ENCODE data around the gene NCAPD2. TPM values are rescaled to one million over a fixed set of nuclear protein-coding genes. Genes with fewer than 3 reads are reported as not detected.

The NCAPD2 gene, protein sequence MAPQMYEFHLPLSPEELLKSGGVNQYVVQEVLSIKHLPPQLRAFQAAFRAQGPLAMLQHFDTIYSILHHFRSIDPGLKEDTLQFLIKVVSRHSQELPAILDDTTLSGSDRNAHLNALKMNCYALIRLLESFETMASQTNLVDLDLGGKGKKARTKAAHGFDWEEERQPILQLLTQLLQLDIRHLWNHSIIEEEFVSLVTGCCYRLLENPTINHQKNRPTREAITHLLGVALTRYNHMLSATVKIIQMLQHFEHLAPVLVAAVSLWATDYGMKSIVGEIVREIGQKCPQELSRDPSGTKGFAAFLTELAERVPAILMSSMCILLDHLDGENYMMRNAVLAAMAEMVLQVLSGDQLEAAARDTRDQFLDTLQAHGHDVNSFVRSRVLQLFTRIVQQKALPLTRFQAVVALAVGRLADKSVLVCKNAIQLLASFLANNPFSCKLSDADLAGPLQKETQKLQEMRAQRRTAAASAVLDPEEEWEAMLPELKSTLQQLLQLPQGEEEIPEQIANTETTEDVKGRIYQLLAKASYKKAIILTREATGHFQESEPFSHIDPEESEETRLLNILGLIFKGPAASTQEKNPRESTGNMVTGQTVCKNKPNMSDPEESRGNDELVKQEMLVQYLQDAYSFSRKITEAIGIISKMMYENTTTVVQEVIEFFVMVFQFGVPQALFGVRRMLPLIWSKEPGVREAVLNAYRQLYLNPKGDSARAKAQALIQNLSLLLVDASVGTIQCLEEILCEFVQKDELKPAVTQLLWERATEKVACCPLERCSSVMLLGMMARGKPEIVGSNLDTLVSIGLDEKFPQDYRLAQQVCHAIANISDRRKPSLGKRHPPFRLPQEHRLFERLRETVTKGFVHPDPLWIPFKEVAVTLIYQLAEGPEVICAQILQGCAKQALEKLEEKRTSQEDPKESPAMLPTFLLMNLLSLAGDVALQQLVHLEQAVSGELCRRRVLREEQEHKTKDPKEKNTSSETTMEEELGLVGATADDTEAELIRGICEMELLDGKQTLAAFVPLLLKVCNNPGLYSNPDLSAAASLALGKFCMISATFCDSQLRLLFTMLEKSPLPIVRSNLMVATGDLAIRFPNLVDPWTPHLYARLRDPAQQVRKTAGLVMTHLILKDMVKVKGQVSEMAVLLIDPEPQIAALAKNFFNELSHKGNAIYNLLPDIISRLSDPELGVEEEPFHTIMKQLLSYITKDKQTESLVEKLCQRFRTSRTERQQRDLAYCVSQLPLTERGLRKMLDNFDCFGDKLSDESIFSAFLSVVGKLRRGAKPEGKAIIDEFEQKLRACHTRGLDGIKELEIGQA (N-terminal part only)
- total RNA-seq, result 10 to 100 TPM; 86.7 to 99.0 TPM

DNA sequence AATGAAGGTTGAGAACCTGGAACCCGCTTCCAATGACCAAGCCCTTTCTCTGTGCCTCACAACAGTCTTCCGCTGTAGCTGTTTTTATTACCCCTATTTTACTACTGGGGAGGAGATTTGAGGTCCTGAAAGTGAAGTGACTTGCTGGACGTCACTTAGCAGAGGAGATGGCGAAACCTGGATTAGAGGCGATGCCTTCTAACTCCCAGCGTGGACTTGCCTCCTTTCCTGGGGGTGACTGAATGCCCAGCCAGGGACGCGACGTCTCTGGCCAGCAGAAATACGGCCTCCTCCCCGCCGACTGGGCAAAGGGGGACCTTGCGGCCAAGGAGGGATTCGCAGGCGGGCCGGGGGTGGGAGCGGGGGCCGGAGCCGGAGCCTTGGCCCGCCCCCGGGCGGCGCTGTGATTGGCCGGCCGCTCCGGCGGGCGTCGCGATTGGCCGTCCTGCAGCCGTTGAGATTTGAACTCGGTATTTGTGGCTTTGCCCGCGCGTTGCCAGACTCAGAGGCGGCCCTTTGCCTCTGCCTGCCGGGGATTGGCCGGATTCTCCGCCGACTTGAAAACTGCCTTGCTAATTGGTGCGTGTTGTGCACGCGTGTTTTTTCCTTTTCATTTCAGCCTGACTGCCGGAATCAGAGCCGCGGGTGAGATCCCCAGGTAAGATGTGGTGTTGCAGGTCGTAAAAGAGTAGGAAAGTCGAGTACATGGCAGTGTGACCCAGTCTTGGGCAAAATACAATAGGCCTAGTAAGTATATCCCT, at the start of gene NCAPD2:
NCAPD2 (plus strand) TSS at position 606 of the 761 bp plus-strand sequence. CDS start 997 bp downstream, outside the sequence.
- TF ChIP-seq, protein P1, sequence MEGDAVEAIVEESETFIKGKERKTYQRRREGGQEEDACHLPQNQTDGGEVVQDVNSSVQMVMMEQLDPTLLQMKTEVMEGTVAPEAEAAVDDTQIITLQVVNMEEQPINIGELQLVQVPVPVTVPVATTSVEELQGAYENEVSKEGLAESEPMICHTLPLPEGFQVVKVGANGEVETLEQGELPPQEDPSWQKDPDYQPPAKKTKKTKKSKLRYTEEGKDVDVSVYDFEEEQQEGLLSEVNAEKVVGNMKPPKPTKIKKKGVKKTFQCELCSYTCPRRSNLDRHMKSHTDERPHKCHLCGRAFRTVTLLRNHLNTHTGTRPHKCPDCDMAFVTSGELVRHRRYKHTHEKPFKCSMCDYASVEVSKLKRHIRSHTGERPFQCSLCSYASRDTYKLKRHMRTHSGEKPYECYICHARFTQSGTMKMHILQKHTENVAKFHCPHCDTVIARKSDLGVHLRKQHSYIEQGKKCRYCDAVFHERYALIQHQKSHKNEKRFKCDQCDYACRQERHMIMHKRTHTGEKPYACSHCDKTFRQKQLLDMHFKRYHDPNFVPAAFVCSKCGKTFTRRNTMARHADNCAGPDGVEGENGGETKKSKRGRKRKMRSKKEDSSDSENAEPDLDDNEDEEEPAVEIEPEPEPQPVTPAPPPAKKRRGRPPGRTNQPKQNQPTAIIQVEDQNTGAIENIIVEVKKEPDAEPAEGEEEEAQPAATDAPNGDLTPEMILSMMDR (IDR thresholded peaks at IDR 0.05), result peak; percentile 17 to 69 (median 53)
- TF ChIP-seq POLR2A (IDR thresholded peaks at IDR 0.05) (peak; percentile 28), POLR2AphosphoS5 (IDR thresholded peaks at IDR 0.05) (peak; percentile 64)
- Histone ChIP-seq H3K27me3 (replicated peaks; ENCODE audit: insufficient read depth) (no peaks in the 10 kb centered on the region), H3K4me3 (peak within 1 kb of the TSS; percentile 64 to 69), H3K27ac (peak within 1 kb of the TSS; percentile 94 to 96), H3K36me3 (no peaks in the 10 kb centered on the region), H3K9me3 (no peaks in the 10 kb centered on the region), H3K4me1 (replicated peaks) (no peaks in the 10 kb centered on the region)
- intact Hi-C loops (cut with DNase I), result loop anchor here (2.0 to 5.0 kb wide), 2 partner anchors 41 kb away; partner anchors contain the start of genes GAPDH and TAPBPL
- WGBS, result under 1% methylated on average over 49 of the region's 49 CpGs
- peak; percentile 95 for DNase-seq (ENCODE audit: low spot score)

DNA sequence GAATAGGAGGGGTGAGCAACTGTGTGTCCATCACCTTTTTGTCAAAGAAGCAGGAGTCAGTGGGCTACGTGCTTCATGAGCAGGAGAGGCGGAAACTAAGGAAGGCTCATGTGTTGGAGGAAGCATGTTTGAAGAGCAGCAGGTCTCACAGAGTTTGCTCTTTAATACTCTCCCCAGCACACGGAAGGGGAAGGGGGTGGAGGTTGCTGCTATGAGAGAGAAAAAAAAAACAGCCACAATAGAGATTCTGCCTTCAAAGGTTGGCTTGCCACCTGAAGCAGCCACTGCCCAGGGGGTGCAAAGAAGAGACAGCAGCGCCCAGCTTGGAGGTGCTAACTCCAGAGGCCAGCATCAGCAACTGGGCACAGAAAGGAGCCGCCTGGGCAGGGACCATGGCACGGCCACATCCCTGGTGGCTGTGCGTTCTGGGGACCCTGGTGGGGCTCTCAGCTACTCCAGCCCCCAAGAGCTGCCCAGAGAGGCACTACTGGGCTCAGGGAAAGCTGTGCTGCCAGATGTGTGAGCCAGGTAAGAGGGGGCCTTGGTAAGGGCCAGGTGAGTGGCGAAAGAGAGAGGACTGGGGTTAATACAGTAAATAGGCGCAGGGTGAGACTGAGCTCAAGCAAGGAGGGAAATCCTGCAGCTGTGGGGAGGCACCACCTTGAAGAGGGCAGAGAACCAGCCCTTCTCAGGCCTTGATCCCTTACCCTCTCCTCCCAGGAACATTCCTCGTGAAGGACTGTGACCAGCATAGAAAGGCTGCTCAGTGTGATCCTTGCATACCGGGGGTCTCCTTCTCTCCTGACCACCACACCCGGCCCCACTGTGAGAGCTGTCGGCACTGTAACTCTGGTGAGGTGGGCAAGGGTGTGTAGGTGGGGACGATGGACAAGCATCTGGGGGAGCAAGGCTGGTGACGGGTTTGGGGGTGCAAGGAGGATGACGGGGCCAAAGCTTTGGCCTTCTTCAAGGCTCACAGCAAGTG, 48.9 kb upstream of the NCAPD2 start, which contains the start of gene CD27:
CD27 (plus strand) TSS at position 252 of the 985 bp plus-strand sequence; CDS start at position 393, 141 bp downstream.
- Histone ChIP-seq H3K27ac (no peak within 1 kb of the TSS), H3K4me3 (no peak within 1 kb of the TSS), H3K36me3 (no peaks in the 10 kb centered on the region), H3K27me3 (replicated peaks; ENCODE audit: insufficient read depth) (no peaks in the 10 kb centered on the region), H3K9me3 (no peaks in the 10 kb centered on the region), H3K4me1 (replicated peaks) (no peaks in the 10 kb centered on the region)
- no peak for TF ChIP-seq POLR2AphosphoS5 (IDR thresholded peaks at IDR 0.05)
- TF ChIP-seq POLR2A (IDR thresholded peaks at IDR 0.05), result no peak
- TF ChIP-seq, protein P1 (IDR thresholded peaks at IDR 0.05), result no peak
- intact Hi-C loops (cut with DNase I), result no loop called here
- DNase-seq (ENCODE audit: low spot score), result no peak
- 87% methylated on average over 14 of the region's 16 CpGs for WGBS

DNA sequence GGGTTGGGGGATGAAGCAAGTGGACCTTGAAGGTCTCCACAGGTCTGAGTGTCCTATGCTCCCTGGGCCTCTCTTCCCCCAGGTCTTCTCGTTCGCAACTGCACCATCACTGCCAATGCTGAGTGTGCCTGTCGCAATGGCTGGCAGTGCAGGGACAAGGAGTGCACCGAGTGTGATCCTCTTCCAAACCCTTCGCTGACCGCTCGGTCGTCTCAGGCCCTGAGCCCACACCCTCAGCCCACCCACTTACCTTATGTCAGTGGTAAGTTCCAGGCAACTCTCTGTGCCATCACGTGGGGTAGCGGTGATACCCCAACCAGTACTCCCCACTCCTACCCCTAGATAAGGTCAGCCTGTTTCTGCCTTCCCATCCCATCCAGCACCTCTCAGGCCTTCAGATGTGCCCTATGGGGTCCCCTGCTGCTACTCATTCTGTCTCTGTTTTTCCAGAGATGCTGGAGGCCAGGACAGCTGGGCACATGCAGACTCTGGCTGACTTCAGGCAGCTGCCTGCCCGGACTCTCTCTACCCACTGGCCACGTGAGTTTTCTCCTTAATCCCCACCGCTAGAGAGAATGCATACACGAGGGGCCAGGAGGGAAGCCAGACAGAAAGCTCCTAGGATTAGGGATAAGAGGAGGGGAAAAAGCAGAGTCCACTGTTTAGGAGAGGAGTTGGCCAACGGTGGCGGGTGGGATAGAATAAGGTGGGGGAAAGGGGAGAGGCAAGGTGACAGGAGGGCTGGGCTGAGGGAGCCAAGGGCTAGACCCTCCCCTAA, 43.6 kb upstream of the NCAPD2 start:
- intact Hi-C loops (cut with DNase I), result loop anchor here (5.0 kb wide), 1 partner anchor 42 kb away; the partner anchor contains the start of genes MRPL51 and NCAPD2
- DNase-seq (ENCODE audit: low spot score), result no peak
- Histone ChIP-seq H3K4me3 (peak overlapping the region; percentile 63), H3K9me3 (no peaks in the 10 kb centered on the region), H3K4me1 (replicated peaks) (peaks cover 20% of the 10 kb centered on the region), H3K36me3 (no peaks in the 10 kb centered on the region), H3K27me3 (replicated peaks; ENCODE audit: insufficient read depth) (no peaks in the 10 kb centered on the region), H3K27ac (peak overlapping the region; percentile 96 to 99)
- 53% methylated on average over 16 of the region's 16 CpGs for WGBS
- TF ChIP-seq POLR2A (IDR thresholded peaks at IDR 0.05) (no peak), POLR2AphosphoS5 (IDR thresholded peaks at IDR 0.05) (no peak)
- TF ChIP-seq, protein P1 (IDR thresholded peaks at IDR 0.05), result no peak
